GM21737 (cell line): ENCODE data around the gene PCDH9.

Experiments
- ATAC-seq: cut with Tn5 transposase; IDR thresholded peaks from one replicate; pipeline ENCODE4 v1.9.1; 2021; ENCODE audit warnings: mild to moderate bottlenecking, moderate library complexity; ENCODE audit not compliant: unreplicated experiment

The PCDH9 gene

DNA sequence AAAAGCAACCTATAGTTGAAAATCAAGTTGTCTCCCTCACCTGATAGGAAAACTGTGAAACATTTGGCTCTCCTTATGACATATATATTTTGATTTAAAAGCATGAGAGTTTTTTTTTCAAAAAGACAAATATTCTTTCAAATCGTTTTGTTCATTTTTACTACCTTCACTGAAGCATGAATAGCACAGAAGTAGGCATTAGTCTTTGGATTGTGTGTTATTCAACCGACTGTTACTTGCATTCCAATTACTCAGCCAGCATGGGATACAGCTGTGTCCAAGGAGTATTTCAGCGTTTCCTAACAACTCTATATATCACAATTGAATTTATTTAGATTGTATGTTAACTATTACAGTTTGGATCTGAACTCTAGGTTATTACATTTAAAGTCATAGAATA is 135.2 kb downstream of the PCDH9 start:
- ATAC-seq, result no peak

DNA sequence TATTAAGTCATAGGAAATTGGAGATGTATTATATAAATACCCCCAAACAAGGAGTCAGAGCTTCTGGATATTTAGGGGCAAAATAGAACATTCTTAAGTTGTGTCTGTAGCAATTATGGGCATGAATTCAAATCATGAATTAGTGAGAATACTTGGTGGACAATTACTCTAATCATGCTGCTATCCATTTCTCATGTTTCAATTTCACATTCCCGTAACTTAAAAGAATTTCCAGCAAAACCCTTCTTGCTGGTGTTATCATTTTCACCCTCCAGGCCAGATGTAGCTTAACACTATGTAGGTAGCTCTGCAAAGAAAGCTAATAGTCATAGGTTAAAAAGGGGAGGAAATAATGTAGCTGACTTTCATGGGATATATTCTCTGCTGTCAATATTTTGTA is 136.1 kb downstream of the PCDH9 start:
- no peak for ATAC-seq

DNA sequence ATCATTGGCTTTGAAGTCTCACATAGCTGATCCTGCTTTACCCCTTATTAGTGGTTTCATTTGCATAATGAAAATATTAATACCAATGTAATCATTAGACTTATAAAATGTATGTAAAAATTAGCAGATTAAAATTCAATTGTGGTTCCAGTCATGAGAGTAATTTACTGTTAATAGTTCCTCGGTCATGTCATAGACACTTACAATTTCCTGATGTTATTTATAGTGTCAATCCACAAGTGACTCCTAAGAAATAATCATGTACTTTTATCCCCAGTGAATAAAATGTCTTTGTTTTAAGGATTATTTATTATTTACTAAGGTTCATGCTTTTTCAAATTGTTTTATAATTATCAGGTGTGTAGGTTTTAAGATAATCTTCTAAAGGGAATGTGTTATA is 138.5 kb downstream of the PCDH9 start:
- ATAC-seq, result no peak

DNA sequence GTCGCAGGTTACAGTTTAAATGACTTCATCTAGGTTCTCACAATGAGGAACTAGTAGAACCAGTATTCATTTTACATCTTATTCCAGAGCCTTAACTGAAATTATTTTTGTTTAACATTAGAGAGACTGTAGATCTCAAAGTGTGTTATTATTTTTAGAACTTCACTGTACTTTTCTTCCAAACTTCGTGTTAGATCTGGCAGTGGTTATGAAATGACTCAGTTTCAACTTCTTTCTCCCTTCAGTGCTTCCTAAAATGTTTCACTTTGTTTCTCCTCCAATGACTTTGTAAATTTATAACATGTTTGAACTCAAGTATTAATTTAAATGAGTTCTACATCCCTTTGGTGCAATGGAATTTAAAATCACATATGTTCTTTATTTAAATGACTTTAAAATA is 139.3 kb downstream of the PCDH9 start:
- no peak for ATAC-seq

DNA sequence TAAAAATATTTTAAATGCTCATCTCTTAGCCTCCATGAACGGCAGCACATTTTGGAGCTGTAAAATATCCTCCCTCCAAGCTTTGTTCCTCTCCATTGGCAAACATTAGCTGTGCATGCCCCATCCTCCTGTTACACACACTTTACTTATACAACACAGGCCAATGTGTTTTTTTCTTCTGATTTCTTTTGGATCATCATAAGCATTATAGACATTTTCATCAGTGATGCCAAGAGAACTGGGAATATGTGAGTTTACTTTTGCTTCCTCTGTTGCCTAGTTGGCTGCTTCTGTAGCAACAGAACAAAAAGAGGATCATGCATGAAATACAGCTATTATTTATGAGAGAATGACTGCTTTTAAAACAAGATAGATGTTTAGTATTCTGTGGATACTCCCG is 142.6 kb downstream of the PCDH9 start:
- ATAC-seq, result no peak

DNA sequence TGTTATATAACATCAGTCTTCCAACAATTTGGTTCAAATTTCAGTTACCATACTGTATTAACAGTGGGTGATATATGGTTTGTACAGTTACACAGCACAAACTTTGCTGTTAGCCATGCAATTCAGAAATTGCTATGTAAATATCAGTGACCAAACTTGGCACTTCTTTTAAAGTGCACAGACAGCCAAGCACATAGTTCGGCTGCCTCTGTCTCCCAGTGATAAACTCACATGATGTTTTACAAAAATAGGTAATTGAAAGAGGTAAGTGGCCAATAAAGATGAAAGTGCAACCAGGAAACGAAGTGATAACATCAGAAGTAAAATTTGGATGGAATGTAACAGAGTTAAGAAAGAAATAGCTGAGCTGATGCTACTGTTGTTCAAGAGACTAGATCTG is 143.9 kb downstream of the PCDH9 start:
- ATAC-seq, result no peak

DNA sequence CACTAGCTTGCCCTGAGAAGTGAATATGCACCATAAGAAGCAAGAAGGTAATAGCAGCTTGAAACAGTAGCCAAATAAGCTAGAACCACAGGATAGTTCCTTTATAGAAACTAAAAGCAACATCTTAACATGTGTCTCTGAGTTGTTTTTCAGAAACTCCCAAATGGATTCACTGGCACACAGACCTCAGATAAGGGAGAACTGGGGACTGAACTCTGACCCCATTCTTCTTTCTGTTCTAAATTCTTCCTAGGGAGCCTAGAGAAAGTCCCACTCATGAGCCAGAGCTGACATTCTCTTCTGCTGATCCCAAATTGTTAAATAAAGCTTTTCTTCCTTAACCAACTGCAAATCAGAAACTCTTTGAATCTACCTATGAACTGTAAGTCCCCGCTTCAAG is 146.1 kb downstream of the PCDH9 start:
- ATAC-seq, result no peak

DNA sequence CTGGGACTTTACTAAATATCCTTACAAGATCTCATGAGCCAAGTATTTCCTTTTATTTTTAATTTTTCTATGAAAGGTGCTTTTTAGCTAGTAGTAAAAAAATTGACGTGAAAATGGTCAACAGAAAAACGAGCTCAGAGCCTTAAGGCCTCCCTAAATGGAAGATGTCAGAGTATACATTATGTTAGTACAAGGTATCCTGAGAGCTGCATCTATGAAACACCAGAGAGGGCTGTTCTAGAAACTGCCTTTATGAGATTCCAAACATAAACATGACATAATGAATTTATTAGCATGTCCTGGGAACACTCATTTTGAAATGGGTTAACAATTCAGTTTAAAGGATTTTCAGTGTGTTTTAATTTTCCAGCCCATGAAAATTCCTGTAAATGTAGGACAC is 146.6 kb downstream of the PCDH9 start:
- ATAC-seq, result no peak

DNA sequence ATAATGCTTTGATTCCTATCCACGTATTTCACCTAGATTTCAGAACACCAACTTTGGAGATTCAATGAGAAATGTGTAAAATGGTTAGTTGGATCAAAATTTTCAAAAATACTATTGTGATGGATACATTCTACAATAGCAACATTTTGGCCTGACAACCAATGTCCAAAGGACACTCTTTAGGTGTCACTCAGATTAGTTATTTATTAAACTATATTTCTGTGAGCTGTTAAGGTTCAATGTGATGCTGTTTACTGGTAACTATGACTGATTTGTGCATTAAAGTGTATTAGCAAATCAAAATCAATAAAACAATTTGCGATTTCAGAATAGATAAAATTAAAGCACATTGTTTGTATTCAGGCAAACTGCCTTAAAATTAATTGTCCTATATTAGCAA is 149.8 kb downstream of the PCDH9 start:
- ATAC-seq, result no peak

DNA sequence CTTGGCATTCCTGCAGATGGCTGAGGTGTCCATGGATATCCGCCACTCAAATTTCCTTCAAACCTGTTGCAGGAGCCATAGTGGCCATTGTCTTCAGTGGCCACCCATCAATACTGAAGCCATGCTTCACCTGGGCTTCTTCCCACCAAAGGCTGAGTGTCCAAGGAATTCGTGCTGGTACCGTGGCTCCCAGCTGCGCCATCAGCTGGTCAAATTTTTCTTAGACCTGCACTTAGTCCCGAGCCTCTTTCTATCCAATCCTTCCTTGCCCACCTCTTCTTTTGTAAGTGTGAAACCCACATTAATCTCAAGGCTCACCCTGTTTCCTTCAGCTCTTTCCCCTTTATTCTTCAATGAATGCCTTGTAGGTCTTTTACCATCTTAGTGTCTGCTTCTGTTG is 152.1 kb downstream of the PCDH9 start:
- ATAC-seq, result no peak

DNA sequence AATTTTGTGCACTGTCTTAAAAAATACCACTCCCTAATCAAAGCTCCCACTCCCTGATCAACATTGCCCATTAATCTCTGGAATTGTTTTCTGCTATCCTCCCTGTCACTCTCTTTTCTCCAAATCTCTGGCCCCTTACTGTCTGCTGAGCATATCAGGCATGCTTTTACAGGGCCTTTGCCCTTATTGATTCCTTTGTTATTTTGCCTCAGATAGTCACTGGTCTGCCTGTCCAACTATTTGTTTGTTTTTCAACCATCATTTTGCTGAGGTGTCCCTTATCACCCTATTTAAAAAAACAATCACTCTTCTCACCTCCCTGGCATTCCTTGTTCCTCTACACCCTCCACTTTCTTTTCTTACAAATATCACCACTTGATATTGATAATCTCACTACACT is 153.0 kb downstream of the PCDH9 start:
- no peak for ATAC-seq

DNA sequence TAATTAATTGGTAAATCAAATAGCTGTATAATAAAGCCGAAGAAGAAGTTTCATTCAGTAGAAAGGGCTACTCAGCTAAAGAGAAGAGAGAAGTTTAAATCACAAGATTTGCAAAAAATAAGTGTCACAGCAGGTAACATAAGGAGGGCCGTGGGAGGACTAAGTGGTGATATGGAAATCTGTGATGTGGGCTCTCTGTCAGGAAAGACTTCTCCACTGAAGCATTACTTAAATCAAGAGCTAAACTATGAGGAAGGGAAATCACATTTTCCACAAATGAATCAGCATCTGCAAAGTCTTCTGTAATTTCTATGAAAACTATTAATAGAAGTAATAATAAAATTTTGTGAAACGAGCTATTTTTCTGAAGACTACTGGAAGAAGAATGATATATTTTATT is 153.8 kb downstream of the PCDH9 start:
- no peak for ATAC-seq

DNA sequence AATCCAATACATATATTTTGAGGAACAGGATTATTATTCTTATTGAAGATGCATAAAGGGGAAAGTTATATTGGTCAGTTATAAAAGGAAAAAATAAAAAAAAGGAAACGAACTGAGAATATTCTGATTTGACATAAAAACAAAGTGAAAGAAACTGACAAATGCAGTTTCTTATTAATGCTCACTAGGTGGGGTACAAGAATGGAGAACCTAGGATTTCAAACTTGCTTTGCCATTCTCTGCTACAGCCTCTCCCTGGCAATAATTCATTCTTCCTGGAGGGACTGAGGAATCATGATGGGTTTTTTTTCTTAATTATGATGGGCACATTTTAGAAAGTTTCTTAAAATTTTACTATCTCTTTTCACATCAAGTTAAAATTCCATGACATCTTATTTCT is 154.9 kb downstream of the PCDH9 start:
- ATAC-seq, result no peak

DNA sequence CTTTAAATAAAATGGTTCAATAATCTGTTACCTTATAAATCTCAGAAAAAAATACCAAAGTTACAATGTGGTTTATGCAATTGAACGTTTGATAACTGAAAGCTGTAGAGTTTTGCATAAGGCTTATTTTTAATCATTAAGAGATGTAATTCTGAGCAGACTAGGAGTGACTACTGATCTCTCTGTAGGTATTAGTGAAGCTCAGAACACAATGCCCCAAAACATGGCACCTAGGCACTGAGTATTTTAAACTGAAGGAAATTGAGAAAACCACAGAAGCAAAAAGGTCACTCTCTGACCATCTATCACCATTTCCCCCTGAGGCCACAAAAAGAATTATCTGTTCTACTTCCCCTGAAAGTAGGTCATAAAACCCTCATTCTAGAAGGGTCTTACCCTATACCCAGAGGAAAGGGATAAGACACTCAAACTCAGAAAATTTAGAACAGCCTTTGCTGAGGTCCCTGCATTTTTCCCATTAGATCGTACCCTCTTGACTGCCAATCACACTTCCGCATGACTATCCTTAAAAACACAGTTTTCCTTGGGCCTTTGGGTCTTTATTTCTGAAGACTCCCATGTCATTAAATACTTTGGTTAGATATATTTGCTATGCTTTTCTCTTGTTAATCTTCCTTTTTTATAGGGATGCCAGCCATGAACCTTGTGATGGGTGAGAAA is 158.1 kb downstream of the PCDH9 start:
- ATAC-seq, result no peak

DNA sequence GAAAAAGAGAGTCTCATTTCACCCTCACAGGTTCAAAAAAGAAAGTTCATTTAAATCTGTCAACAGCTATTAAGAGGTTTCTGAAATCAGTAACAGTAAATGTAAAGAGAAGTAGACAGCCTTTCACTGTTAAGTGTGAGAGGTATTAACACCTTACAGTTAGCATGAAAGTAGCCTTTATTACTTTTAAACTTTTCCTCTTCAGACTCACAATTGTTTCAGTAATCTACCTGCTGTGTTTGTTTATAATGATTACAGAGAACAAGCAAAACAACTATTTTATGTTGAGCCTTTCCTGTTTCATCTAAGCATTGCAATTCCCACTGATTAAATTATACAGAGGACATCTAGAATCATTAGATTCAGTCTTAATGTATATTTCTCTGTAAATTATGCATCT is 159.8 kb downstream of the PCDH9 start:
- ATAC-seq, result no peak

DNA sequence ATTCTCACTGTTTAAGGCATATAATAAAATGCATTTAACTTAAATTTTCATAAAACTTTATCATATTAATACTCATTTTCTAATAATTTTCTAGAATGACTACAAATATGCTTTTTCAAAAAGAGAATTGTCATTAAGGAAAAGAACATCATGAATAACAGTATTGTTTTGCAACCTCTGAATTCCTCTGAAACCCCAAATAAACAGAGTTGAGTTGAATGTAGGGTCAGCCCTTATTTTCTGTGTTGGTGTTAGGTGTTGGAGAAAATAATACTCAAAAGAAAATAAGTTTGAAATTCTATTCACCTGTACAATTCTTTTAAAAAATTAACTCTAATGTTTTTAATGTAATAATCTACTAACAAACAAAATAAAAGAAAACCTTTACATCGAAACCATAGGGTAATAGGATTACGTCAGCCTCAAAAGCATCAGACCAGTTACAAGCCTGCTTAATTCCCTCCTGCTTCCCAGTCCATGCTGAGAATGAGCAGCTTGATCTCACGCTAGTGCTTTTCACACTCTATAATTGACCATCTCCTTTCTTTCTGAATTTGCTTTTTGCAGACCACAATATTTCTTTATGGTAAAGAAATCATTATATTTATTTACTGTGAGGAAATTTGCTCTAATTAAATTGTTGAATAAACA is 160.9 kb downstream of the PCDH9 start:
- no peak for ATAC-seq

DNA sequence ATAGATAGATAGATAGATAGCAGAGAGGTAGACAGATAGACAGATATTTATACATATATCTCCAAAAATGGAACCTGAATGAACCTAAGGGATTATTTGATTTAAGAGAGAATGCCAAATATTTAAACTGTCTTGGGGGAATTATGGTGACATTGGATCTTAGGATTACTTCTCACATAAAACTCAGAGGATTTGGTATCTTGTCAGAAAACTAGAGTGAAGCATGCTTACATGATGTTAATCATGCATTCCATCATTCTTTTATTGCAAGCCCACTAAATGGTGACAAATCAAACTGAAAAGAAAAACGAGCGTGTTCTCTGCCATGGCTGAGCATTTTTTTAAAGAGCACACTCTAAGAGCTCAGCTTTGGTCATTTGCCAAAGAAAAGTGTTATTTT is 165.2 kb downstream of the PCDH9 start:
- no peak for ATAC-seq

DNA sequence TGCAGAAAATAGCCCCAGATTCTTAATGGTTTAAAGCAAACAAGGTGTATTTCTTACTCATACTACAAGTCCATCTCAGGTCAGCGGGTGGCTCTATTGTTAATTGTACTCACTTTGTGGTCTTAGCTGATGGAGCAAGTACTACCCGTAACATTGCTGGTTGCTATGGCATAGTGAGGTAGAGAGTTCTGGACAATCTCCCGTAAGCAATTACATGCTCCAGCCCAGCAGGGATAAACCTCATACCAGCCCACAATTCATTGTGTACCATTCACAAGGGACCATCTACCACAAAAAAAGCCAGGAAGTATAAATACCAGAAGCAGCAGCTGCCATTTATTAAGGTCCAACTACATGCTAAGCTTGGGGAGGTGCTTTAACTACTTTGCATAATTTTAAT is 167.1 kb downstream of the PCDH9 start:
- ATAC-seq, result no peak

DNA sequence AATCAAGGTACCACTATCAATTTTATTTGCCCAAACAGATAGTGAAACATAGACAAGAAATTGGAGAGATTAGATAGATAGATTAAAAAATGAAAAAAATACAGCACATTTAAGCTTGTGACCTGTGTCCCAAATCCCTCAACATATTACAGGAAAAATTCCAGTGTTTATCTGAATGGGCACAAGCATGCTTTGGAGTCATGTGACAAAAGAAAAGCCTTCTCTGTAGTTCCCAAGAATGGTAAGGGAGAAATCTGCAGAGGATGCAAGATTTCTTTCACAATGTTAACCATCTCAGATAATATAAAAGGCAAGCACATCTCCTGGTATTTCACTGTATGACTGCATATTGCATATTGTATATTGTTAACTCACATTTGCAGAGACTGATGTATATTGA is 168.0 kb downstream of the PCDH9 start:
- ATAC-seq, result no peak

DNA sequence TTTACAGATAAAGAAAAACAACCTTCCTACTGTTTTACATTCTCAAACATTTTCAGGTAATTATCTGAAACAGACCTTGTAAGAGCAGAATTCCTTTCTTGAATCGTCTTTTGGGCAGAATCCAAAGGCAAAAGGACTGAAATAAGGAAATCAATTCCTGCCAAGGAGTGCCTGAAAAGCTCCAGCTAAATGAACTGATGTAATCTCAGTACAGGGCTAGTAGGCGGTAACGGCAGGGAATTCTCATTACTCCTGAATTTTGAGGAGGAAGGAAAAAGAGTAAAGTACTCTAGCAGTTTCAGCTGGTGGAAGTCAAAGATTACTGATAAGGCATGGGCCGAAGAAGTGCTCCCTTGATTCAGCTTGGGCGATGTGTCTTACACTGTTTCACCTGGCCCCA is 168.4 kb downstream of the PCDH9 start:
- ATAC-seq, result no peak

DNA sequence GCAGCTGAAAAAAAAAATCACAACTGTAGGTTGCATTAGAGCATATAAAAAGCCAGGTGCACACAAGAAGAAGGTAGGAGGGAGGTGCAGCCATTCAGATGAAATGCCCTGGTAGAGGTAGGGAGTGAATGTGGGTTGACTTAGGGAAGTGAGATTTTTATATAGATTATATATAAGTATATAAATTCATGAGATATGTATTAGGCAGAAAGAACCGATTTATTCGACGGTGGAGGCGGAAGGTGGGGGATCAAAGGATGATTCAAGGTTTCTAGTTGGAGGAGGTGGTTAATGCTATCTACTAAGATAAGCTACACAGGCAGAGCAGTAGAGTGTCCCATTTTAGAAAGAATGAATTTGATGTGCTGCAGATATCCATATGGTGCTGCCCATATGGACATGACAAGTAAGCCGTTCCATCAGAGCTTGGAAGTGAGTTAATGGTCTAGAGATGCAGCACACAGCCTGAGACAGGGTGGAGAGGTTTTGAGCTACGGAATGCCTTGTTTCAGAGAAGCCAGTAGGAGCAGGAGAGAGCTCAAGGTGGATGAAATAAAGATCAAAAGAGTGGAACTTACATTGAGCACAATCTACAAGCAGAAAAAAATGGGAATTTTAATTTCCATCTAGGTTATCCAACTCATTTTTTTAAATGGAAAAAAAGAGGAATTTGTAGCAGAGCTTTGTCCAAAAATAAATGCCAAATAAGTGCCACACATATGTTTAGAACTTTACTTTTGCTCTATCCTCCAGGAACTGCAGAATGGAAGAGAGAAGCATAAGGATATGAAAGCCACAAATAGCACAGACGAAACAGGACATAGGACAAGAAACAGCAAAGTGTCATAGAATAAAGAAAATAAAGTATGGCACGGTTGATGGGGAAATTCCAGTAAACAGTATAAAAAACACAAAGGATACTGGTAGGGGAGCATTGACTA is 177.3 kb downstream of the PCDH9 start:
- no peak for ATAC-seq

DNA sequence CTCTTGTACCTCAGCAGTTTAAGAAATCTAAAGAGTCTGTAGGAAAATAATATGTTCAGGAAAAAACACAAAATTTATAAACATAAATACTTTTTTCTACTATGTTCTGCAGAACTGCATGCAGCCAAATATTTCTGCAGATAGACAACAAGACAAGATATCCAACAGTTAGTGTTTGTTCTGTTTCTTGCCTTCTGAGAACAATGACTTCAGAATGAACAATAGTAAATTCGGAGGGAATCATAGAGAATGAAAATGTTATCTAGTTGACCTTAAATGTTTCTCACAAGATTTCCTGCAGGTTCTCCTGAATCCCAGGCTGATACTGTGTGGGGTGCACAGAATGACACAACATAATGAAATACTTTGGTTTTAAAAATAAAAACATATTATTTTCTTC is 180.4 kb downstream of the PCDH9 start:
- ATAC-seq, result no peak
